MM.1S (cell line): ENCODE data around the gene SULT6B1.

ENCODE experiments used
- DNase-seq: peaks from one replicate; pipeline ENCODE4 v3.0.0-alpha.2; 2015
- H2AFZ ChIP-seq: fragments of 300-600 bp; sonication (generic); 2 replicates; pipeline ENCODE4 v1.6.0; 2016; ENCODE audit warnings: antibody characterized with exemption, low read length
- H3F3A ChIP-seq: fragments of 300-600 bp; sonication (generic); 2 replicates; pipeline ENCODE4 v1.6.1; 2016; ENCODE audit warnings: mild to moderate bottlenecking, antibody characterized with exemption, low read length, moderate library complexity, mixed read lengths; ENCODE audit not compliant: insufficient read depth
- H3K27ac ChIP-seq: fragments of 300-600 bp; sonication (generic); 2 replicates; pipeline ENCODE4 v1.5.1; 2016; ENCODE audit warnings: mild to moderate bottlenecking, low read length
- H3K27me3 ChIP-seq: fragments of 300-600 bp; sonication (generic); replicated peaks from 2 replicates; pipeline ENCODE4 v1.6.0; 2016; ENCODE audit warnings: low read length; ENCODE audit not compliant: insufficient read depth
- H3K36me3 ChIP-seq: fragments of 300-600 bp; sonication (generic); replicated peaks from 2 replicates; pipeline ENCODE4 v1.6.1; 2016; ENCODE audit warnings: mild to moderate bottlenecking, low read length, mixed read lengths; ENCODE audit not compliant: insufficient read depth
- H3K4me1 ChIP-seq: fragments of 300-600 bp; sonication (generic); 2 replicates; pipeline ENCODE4 v1.6.1; 2016; ENCODE audit warnings: low read length, mixed read lengths
- H3K4me2 ChIP-seq: fragments of 300-600 bp; sonication (generic); 2 replicates; pipeline ENCODE4 v1.6.0; 2016; ENCODE audit warnings: low read depth, low read length
- H3K4me3 ChIP-seq: fragments of 300-600 bp; sonication (generic); 2 replicates; pipeline ENCODE4 v1.5.1; 2016; ENCODE audit warnings: low read length, mixed read lengths
- H3K79me2 ChIP-seq: fragments of 300-600 bp; sonication (generic); 2 replicates; pipeline ENCODE4 v1.6.1; 2016; ENCODE audit warnings: mixed run types, low read length, mixed read lengths
- H3K9ac ChIP-seq: fragments of 300-600 bp; sonication (generic); 2 replicates; pipeline ENCODE4 v1.6.1; 2016; ENCODE audit warnings: low read length, mixed read lengths
- H3K9me2 ChIP-seq: fragments of 300-600 bp; sonication (generic); replicated peaks from 2 replicates; pipeline ENCODE4 v1.6.1; 2016; ENCODE audit warnings: mild to moderate bottlenecking, low read length, mixed read lengths; ENCODE audit not compliant: insufficient read depth
- H3K9me3 ChIP-seq: fragments of 300-600 bp; sonication (generic); replicated peaks from 2 replicates; pipeline ENCODE4 v1.6.1; 2016; ENCODE audit warnings: mild to moderate bottlenecking, low read length, mixed read lengths; ENCODE audit not compliant: insufficient read depth
- H4K20me1 ChIP-seq: fragments of 300-600 bp; sonication (generic); 2 replicates; pipeline ENCODE4 v1.6.1; 2016; ENCODE audit warnings: mild to moderate bottlenecking, low read length, moderate library complexity, mixed read lengths; ENCODE audit not compliant: insufficient read depth
- EZH2 ChIP-seq: fragments of 300-600 bp; sonication (generic); optimal IDR thresholded peaks from 2 replicates; pipeline ENCODE3; 2017; ENCODE audit warnings: low read depth, mild to moderate bottlenecking, antibody characterized with exemption, low read length, mixed read lengths
- EZH2phosphoT487 ChIP-seq: fragments of 300-600 bp; sonication (generic); IDR thresholded peaks from 2 replicates; pipeline ENCODE4 v1.6.1; 2018; ENCODE audit warnings: antibody characterized with exemption, low read length
- TF ChIP-seq, protein P1 (sequence below): fragments of 300-600 bp; sonication (generic); IDR thresholded peaks from 2 replicates; pipeline ENCODE4 v1.5.1; 2016; ENCODE audit warnings: antibody characterized with exemption, low read length, mixed read lengths

The SULT6B1 gene

DNA sequence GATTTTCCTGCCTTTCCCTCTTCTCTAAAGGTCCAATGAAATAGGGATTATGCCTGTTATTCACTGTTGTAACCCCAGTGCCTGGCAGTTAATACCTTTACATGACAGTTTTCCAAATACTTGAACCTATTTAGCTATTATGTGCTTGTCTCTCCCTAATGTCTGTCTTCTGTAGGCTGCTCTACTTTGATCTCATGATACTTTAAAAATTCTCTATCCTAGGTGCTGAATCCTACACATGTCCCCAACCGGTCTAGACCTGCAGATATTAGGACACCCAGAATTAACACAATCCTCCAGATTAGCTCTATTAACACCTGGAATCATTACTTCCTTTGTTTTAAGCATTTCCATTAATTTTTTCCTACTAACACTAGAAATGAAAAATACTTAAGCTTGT lies 35.6 kb upstream of the SULT6B1 start:
- H3K79me2 ChIP-seq: peaks cover 68% of the 10 kb centered on the region
- H3K4me3 ChIP-seq: no peak overlapping the region
- no peak overlapping the region for H2AFZ ChIP-seq
- H3K9me3 ChIP-seq: no peaks in the 10 kb centered on the region
- peaks cover 20% of the 10 kb centered on the region for H3K36me3 ChIP-seq
- DNase-seq: no peak
- H3K27me3 ChIP-seq: no peaks in the 10 kb centered on the region
- no peak overlapping the region for H3K27ac ChIP-seq
- 0 out of 2 replicates have a peak, but pooled peaks cover 3% of the 10 kb centered on the region for H3K4me1 ChIP-seq
- H3K4me2 ChIP-seq: no peak overlapping the region
- peaks cover 6% of the 10 kb centered on the region; the same call in 1 of the 2 replicates for H4K20me1 ChIP-seq
- no peaks in the 10 kb centered on the region for H3K9me2 ChIP-seq
- TF ChIP-seq, protein P1, sequence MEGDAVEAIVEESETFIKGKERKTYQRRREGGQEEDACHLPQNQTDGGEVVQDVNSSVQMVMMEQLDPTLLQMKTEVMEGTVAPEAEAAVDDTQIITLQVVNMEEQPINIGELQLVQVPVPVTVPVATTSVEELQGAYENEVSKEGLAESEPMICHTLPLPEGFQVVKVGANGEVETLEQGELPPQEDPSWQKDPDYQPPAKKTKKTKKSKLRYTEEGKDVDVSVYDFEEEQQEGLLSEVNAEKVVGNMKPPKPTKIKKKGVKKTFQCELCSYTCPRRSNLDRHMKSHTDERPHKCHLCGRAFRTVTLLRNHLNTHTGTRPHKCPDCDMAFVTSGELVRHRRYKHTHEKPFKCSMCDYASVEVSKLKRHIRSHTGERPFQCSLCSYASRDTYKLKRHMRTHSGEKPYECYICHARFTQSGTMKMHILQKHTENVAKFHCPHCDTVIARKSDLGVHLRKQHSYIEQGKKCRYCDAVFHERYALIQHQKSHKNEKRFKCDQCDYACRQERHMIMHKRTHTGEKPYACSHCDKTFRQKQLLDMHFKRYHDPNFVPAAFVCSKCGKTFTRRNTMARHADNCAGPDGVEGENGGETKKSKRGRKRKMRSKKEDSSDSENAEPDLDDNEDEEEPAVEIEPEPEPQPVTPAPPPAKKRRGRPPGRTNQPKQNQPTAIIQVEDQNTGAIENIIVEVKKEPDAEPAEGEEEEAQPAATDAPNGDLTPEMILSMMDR: no peak
- TF ChIP-seq EZH2phosphoT487 (no peak), EZH2 (no peak)
- H3F3A ChIP-seq: no peaks in the 10 kb centered on the region
- no peak overlapping the region for H3K9ac ChIP-seq

DNA sequence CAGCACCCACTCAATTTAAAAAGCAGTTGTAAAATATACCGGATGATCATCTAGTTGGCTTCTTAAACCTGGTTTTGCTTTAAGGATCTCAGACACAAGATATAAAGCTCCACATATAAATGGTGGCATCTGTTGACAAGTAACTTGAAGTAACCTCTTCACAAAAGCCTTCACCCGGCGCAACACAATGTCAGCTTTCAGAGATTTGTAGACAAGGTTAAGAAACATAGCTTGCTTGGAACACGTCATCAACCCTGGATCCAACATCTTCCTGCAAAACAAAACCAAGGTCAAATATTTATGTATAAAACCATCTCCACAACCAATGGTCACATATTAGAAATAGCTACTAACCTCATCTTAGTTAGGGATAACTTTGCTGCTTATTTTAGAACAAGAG lies 34.7 kb upstream of the SULT6B1 start:
- H3K4me1 ChIP-seq: 0 out of 2 replicates have a peak, but pooled peaks cover 3% of the 10 kb centered on the region
- no peaks in the 10 kb centered on the region for H3F3A ChIP-seq
- H3K9me2 ChIP-seq: no peaks in the 10 kb centered on the region
- no peaks in the 10 kb centered on the region for H3K9me3 ChIP-seq
- H3K9ac ChIP-seq: no peak overlapping the region
- peaks cover 16% of the 10 kb centered on the region for H3K36me3 ChIP-seq
- H3K4me3 ChIP-seq: no peak overlapping the region
- H4K20me1 ChIP-seq: peaks cover 6% of the 10 kb centered on the region; the same call in 1 of the 2 replicates
- peaks cover 62% of the 10 kb centered on the region for H3K79me2 ChIP-seq
- no peak overlapping the region for H3K4me2 ChIP-seq
- DNase-seq: no peak
- no peak overlapping the region for H2AFZ ChIP-seq
- no peaks in the 10 kb centered on the region for H3K27me3 ChIP-seq
- H3K27ac ChIP-seq: no peak overlapping the region
- no peak for TF ChIP-seq EZH2phosphoT487
- no peak for TF ChIP-seq EZH2
- TF ChIP-seq, protein P1: no peak

DNA sequence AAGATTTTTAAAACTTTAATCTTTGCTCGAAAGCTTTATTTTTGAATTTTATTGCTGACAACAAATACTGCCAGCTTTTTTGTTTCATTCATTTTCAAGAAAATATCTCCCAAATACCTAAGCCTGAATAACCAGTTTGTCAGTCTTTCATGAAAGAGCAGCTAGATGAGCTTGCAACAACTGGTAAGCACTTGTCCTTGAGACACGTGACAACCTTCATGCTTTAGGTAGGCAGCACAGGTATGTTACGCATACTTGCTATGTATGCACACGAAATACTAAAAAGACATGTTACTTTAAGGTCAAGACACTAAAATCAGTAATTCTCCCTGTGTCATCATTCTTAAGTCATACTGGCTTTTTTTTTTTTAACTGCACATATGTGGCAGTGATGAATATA lies 30.6 kb upstream of the SULT6B1 start:
- Histone ChIP-seq H3K9me3 (no peaks in the 10 kb centered on the region), H2AFZ (no peak overlapping the region), H3K79me2 (peaks cover 39% of the 10 kb centered on the region), H3K9me2 (no peaks in the 10 kb centered on the region), H3K9ac (no peak overlapping the region), H3K4me1 (no peaks in the 10 kb centered on the region), H3K4me3 (no peak overlapping the region), H3K27ac (no peak overlapping the region), H3K36me3 (peaks cover 3% of the 10 kb centered on the region; the same call in 1 of the 2 replicates), H4K20me1 (0 out of 2 replicates have a peak, but pooled peaks cover 6% of the 10 kb centered on the region), H3K4me2 (no peak overlapping the region), H3F3A (no peaks in the 10 kb centered on the region), H3K27me3 (no peaks in the 10 kb centered on the region)
- no peak for TF ChIP-seq EZH2
- TF ChIP-seq EZH2phosphoT487: no peak
- TF ChIP-seq, protein P1: no peak
- DNase-seq: no peak
